Esophagus (tissue), 2 donors: ENCODE results near the gene MS4A18. TPM values are rescaled to one million over a fixed set of nuclear protein-coding genes. Genes with fewer than 3 reads are reported as not detected.
"Not testable (repeated sequence)": the region's sequence is repeated elsewhere in the genome, so short reads cannot be mapped to it uniquely, and the experiment has no call there.

ENCODE experiments used
- H3K27ac ChIP-seq, 2 donors: one replicate each; pipeline ENCODE4 v1.5.1; 2013; ENCODE audit warnings: low read depth in 2 of 2, mild to moderate bottlenecking in 2 of 2, inconsistent platforms in 1 of 2, low read length in 1 of 2, moderate library complexity in 1 of 2
- H3K27me3 ChIP-seq, 2 donors: one replicate each; pipeline ENCODE4 v1.6.1; 2013; ENCODE audit warnings: low read length in 2 of 2, control low read depth in 1 of 2, mild to moderate bottlenecking in 1 of 2; ENCODE audit not compliant: insufficient read depth in 2 of 2, control insufficient read depth in 1 of 2
- H3K36me3 ChIP-seq, 2 donors: one replicate each; pipeline ENCODE4 v1.6.1; 2013; ENCODE audit warnings: low read length in 1 of 2; ENCODE audit not compliant: control insufficient read depth in 2 of 2, insufficient read depth in 2 of 2
- H3K4me1 ChIP-seq, 2 donors: one replicate each; pipeline ENCODE4 v1.6.1; 2013; ENCODE audit warnings: low read length in 1 of 2; ENCODE audit not compliant: control insufficient read depth in 2 of 2, insufficient read depth in 2 of 2
- H3K4me3 ChIP-seq, 2 donors: one replicate each; pipeline ENCODE4 v1.5.1; 2013; ENCODE audit warnings: low read length in 2 of 2, mild to moderate bottlenecking in 2 of 2, low read depth in 1 of 2, moderate library complexity in 1 of 2
- H3K9me3 ChIP-seq, 2 donors: one replicate each; pipeline ENCODE4 v1.6.1; 2013; ENCODE audit warnings: mild to moderate bottlenecking in 2 of 2, low read depth in 1 of 2, low read length in 1 of 2, moderate library complexity in 1 of 2; ENCODE audit not compliant: control insufficient read depth in 2 of 2, insufficient read depth in 1 of 2
- WGBS, 2 donors: extraction: QIAGEN DNeasy Blood & Tissue Kit; methylation state at CpG; one replicate each; pipeline ENCODE4 v1.1.7; 2013; 5-methylcytosine and 5-hydroxymethylcytosine counted together
- polyA plus RNA-seq, 2 donors: library from polyadenylated mRNA; stranded (reverse); fragments of 200-250 nt; gene quantifications; one replicate each; pipeline ENCODE4 v1.2.3, GENCODE V29; 2013
- donor health status: healthy with polysubstance abuse.
- donor health status: Bipolar disorder and iron deficiency.

Gene MS4A18
- polyA plus RNA-seq, 2 donors, result not detected

GRCh38 chr11:60703374-60703773 lies 21.1 kb upstream of the MS4A18 start:
- WGBS, 2 donors, result 84 to 90% methylated on average over 12 of the region's 12 CpGs
- H3K4me3 ChIP-seq, result no peak overlapping the region

GRCh38 chr11:60705895-60706294 lies 18.6 kb upstream of the MS4A18 start:
- no peaks in the 10 kb centered on the region for H3K36me3 ChIP-seq
- 81 to 86% methylated on average over 5 of the region's 5 CpGs for whole genome bisulfite sequencing, 2 donors

More at GRCh38 chr11:60703374-60703773, 21.1 kb upstream of the MS4A18 start:
- H3K27ac ChIP-seq, result no peak overlapping the region
- H3K9me3 ChIP-seq, result no peaks in the 10 kb centered on the region
- no peaks in the 10 kb centered on the region for H3K27me3 ChIP-seq
- no peaks in the 10 kb centered on the region for H3K4me1 ChIP-seq
- H3K36me3 ChIP-seq, result no peaks in the 10 kb centered on the region

GRCh38 chr11:60706931-60707330 lies 17.6 kb upstream of the MS4A18 start:
- H3K4me3 ChIP-seq, result no peak overlapping the region
- H3K36me3 ChIP-seq, result no peaks in the 10 kb centered on the region
- 75 to 83% methylated on average over 5 of the region's 5 CpGs for WGBS, 2 donors
- no peaks in the 10 kb centered on the region for H3K4me1 ChIP-seq
- no peaks in the 10 kb centered on the region for H3K9me3 ChIP-seq
- H3K27ac ChIP-seq, result no peak overlapping the region
- H3K27me3 ChIP-seq, result no peaks in the 10 kb centered on the region

More at GRCh38 chr11:60705895-60706294, 18.6 kb upstream of the MS4A18 start:
- Histone ChIP-seq H3K9me3 (no peaks in the 10 kb centered on the region), H3K27me3 (no peaks in the 10 kb centered on the region), H3K4me3 (no peak overlapping the region), H3K27ac (no peak overlapping the region), H3K4me1 (no peaks in the 10 kb centered on the region)

GRCh38 chr11:60710482-60710881 lies 14.0 kb upstream of the MS4A18 start:
- Histone ChIP-seq H3K27ac (no peak overlapping the region), H3K4me1 (no peaks in the 10 kb centered on the region), H3K4me3 (no peak overlapping the region), H3K9me3 (no peaks in the 10 kb centered on the region), H3K36me3 (no peaks in the 10 kb centered on the region), H3K27me3 (no peaks in the 10 kb centered on the region)
- WGBS, 2 donors, result 68% methylated on average over 4 of the region's 4 CpGs

GRCh38 chr11:60711276-60711675 lies 13.2 kb upstream of the MS4A18 start:
- Histone ChIP-seq H3K9me3 (no peaks in the 10 kb centered on the region), H3K27ac (no peak overlapping the region), H3K4me1 (no peaks in the 10 kb centered on the region), H3K36me3 (no peaks in the 10 kb centered on the region), H3K4me3 (no peak overlapping the region), H3K27me3 (no peaks in the 10 kb centered on the region)
- 76 to 77% methylated on average over 4 of the region's 4 CpGs for WGBS, 2 donors

GRCh38 chr11:60713423-60713822 lies 11.1 kb upstream of the MS4A18 start:
- not testable (repeated sequence) for H3K27ac ChIP-seq, H3K27me3 ChIP-seq, H3K4me3 ChIP-seq, H3K4me1 ChIP-seq, H3K36me3 ChIP-seq, H3K9me3 ChIP-seq
- WGBS, 2 donors, result 76% methylated on average over 6 of the region's 6 CpGs

- Histone ChIP-seq H3K4me1 (no peaks in the 10 kb centered on the region), H3K27me3 (no peaks in the 10 kb centered on the region), H3K9me3 (peaks cover 3 to 4% of the 10 kb centered on the region in 2 donors), H3K4me3 (no peak overlapping the region), H3K27ac (no peak overlapping the region), H3K36me3 (no peaks in the 10 kb centered on the region)
- WGBS, 2 donors, result 87% methylated on average over 5 of the region's 5 CpGs
Measured at GRCh38 chr11:60717956-60718355, 6.6 kb upstream of the MS4A18 start.

GRCh38 chr11:60718524-60719316 lies 5.8 kb upstream of the MS4A18 start:
- Histone ChIP-seq H3K9me3 (peaks cover 3 to 4% of the 10 kb centered on the region in 2 donors), H3K27me3 (no peaks in the 10 kb centered on the region), H3K36me3 (no peaks in the 10 kb centered on the region), H3K4me1 (no peaks in the 10 kb centered on the region), H3K27ac (no peak overlapping the region), H3K4me3 (no peak overlapping the region)
- WGBS, 2 donors, result 69 to 76% methylated on average over 10 of the region's 10 CpGs

- no peaks in the 10 kb centered on the region for H3K27me3 ChIP-seq
- no peaks in the 10 kb centered on the region for H3K36me3 ChIP-seq
- H3K4me1 ChIP-seq, result no peaks in the 10 kb centered on the region
- H3K27ac ChIP-seq, result no peak overlapping the region
- no peak overlapping the region for H3K4me3 ChIP-seq
- peaks cover 3 to 4% of the 10 kb centered on the region in 2 donors for H3K9me3 ChIP-seq
- WGBS, 2 donors, result 80 to 85% methylated on average over 4 of the region's 4 CpGs
Measured at GRCh38 chr11:60719391-60719790, 5.1 kb upstream of the MS4A18 start.

- no peaks in the 10 kb centered on the region for H3K27me3 ChIP-seq
- H3K9me3 ChIP-seq, result peaks cover 3 to 4% of the 10 kb centered on the region in 2 donors
- 76 to 80% methylated on average over 6 of the region's 6 CpGs for WGBS, 2 donors
- H3K4me3 ChIP-seq, result no peak overlapping the region
- H3K36me3 ChIP-seq, result no peaks in the 10 kb centered on the region
- no peaks in the 10 kb centered on the region for H3K4me1 ChIP-seq
- no peak overlapping the region for H3K27ac ChIP-seq
Measured at GRCh38 chr11:60720460-60720859, 4.1 kb upstream of the MS4A18 start.
